ENCODE data around the gene OR52H1. TPM values are rescaled to one million over a fixed set of nuclear protein-coding genes. Genes with fewer than 3 reads are reported as not detected.

The OR52H1 gene
- total and polyA plus RNA-seq, 2 of the 8 experiments (the other 6 are each of a cell fraction or from before 2014, with no cell fraction given) = 0.09 TPM; not detected in 1

DNA sequence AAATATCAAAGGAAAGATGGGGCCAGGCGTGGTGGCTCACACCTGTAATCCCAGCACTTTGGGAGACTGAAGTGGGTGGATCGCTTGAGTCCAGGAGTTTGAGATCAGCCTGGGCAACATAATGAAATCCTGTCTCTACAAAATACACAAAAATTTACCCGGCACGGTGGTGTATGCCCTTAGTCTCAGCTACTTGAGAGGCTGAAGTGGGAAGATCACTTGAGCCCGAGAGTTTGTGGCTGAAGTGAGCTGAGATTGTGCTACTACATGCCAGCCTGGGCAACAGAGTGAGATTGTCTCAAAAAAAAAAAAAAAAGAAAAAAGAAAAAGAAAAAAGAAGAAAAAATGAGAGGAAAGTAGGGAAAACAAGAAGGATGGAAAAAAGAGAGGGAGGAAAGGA lies 44.3 kb upstream of the OR52H1 start (continued):
- no peak for TF ChIP-seq RNF2 (IDR thresholded peaks at IDR 0.05; ENCODE audit: borderline replicate concordance, low read depth, low read length, missing control alignments, poor library complexity, severe bottlenecking)
- TF ChIP-seq EGR1 (IDR thresholded peaks at IDR 0.05; ENCODE audit: borderline replicate concordance, low read depth, low read length) = no peak
- TF ChIP-seq SIN3A (conservative IDR thresholded peaks at IDR 0.05 in 1 of 2, IDR thresholded peaks at IDR 0.05 in 1 of 2; ENCODE audit: low read depth in 1 of 2, low read length in 2 of 2) = no peak
- TF ChIP-seq GABPA (IDR thresholded peaks at IDR 0.05; ENCODE audit: borderline replicate concordance, insufficient read depth, low read length) = no peak

Measured in H1 (cell line).